Measurements from ENCODE around the gene ERBB4. TPM values are rescaled to one million over a fixed set of nuclear protein-coding genes. Genes with fewer than 3 reads are reported as not detected.

The ERBB4 gene
- total RNA-seq: 10 to 100 TPM in 3 of 8 experiments, 1 to 10 TPM in 2, under 1 TPM in 3; 0.14 to 27.9 (median 7.9) TPM

DNA sequence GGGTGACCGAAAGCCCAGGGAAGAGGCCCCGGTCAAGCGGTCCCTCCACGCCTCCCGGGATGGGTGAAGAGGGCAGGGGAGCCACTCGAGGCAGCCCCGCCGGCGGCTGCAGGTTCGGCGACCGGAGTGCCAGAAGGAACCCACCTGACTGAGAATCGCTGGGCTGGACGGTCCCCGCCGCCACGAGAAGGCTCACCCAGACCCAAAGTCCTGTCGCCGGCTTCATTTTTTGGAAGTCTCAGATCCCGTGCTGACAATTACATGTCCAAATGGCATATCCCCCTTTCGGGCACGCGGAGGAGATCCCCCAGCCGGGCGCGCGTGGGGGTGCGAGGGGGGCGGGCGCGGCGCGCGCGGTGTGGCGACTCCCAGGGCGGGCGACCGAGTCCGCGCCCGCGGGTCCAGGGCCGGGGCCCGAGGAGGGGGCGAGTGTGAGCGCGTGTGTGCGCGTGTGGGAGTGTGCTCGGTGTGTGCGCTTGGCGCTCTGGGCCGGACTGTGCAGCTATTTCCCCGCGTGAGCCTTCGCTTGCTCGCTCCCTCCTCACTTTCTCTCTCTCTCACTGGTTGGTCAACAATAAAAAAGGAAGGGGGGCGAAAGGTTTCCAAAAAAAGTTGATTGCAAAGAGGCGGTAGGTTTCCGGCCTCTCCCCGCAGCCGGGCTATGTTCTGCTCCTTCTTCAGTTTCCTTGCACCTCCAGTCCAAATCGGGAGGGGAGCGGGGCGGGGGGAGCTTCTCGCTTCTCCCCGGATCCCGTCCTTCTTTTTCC lies at the start of gene ERBB4:
Gene ERBB4, minus strand, starts transcription at position 498 of the 767 bp plus-strand sequence. Its CDS starts 272 bp downstream, at position 226.
- 0 to 4% (median 0%) methylated on average over 1 to 19 of the region's 69 CpGs; no CpG with 5 or more reads in 6 of the 10 experiments for WGBS, 10 experiments
- H3K4me3 ChIP-seq: peak within 1 kb of the TSS; percentile 57 to 78 (median 66)
- no peak within 1 kb of the TSS for H3K27ac ChIP-seq
- in situ Hi-C loops (cut with MboI; ENCODE audit: low pct_unique_long_range_greater_than_20kb in 2 of 9, low sequenced_read_pairs in 9 of 9, unreplicated experiment in 9 of 9): loop anchor here in 3 of 9 experiments (10.0 to 25.0 kb wide), 2 partner anchors 776 to 794 kb away; no protein-coding TSS in a partner anchor
- ATAC-seq (replicated peaks in 6 of 8): peak; percentile 22 to 64 (median 52)
- H3K4me1 ChIP-seq (replicated peaks in 1 of 2): peaks cover 4 to 10% of the 10 kb centered on the region in 2 donors

DNA sequence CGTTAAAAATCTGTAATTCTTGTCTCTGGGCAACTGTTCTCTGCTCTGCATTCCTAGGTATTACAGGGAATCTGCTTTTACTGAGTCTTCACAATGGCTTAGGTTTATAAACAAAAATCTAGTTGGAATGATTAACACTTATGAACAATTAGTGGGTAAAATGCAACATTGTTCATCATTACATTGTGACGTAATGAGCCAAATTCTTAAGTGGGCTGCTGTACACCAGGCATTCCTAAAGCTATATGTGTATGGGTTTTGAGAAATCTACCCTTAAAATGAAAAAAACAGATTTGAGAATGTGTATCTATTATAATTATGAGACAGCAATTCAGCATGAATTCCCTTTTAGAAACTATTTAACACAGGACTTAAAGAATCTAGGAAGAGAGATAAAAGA lies 41.5 kb upstream of the ERBB4 start:
- no peak for ATAC-seq (replicated peaks in 6 of 8)
- in situ Hi-C loops (cut with MboI; ENCODE audit: low pct_unique_long_range_greater_than_20kb in 2 of 9, low sequenced_read_pairs in 9 of 9, unreplicated experiment in 9 of 9): no loop called here
- 0 to 100% (median 78%) methylated on average over 1 to 2 of the region's 2 CpGs for WGBS, 10 experiments
- H3K4me1 ChIP-seq (replicated peaks in 1 of 2): no peaks in the 10 kb centered on the region
- no peak overlapping the region for H3K27ac ChIP-seq
- H3K4me3 ChIP-seq: no peak overlapping the region

DNA sequence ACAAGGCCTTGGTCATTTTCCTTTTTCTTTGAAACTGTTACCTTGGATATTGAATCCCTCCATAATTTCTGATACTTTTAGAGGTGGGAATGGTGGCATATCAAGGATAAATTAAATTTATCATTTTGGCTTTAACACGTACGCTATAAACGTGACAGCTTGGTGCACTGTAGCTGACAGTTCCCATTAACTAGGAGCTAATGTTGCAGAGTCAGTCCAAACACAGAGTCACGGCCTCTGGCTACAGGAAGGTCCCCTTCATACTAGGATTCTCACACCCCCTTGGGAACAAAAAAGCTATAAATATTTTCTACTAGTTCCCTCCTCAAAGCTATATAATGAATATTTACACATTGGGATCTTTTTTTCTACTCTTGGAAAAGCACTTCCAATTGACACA lies 17.7 kb upstream of the ERBB4 start:
- in situ Hi-C loops (cut with MboI; ENCODE audit: low pct_unique_long_range_greater_than_20kb in 2 of 9, low sequenced_read_pairs in 9 of 9, unreplicated experiment in 9 of 9): no loop called here
- no peak overlapping the region for H3K27ac ChIP-seq
- no peak overlapping the region for H3K4me3 ChIP-seq
- WGBS, 10 experiments: 57 to 100% (median 78%) methylated on average over 1 to 4 of the region's 4 CpGs; no CpG with 5 or more reads in 1 of the 10 experiments
- ATAC-seq (replicated peaks in 6 of 8): peak in 3 of 8 experiments; percentile 53 to 64 (median 60)
- H3K4me1 ChIP-seq (replicated peaks in 1 of 2): peaks cover 0 to 10% of the 10 kb centered on the region in 2 donors

DNA sequence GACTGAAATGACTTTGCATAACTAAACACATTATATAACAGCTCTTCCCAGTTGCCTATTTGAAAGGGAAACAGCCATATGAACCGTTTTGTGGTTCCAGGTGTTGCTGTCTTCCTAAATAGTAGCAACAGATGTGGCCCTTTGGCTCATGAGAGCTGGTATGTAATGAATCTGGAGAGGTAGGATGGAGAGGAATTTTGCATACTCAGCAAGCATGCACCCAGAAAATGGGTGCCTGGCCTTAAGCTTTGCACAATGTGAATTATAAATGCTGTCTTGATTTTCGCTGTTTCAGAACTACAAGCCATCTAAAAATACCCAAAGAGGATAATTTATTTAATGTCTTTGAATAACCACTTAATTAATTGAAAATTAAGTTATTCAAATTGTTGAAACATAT lies 15.6 kb upstream of the ERBB4 start:
- Histone ChIP-seq H3K4me1 (replicated peaks in 1 of 2) (peaks cover 1 to 19% of the 10 kb centered on the region in 2 donors), H3K4me3 (no peak overlapping the region), H3K27ac (no peak overlapping the region)
- ATAC-seq (replicated peaks in 6 of 8): no peak
- 23 to 100% (median 70%) methylated on average over 1 to 2 of the region's 2 CpGs; no CpG with 5 or more reads in 2 of the 10 experiments for WGBS, 10 experiments
- in situ Hi-C loops (cut with MboI; ENCODE audit: low pct_unique_long_range_greater_than_20kb in 2 of 9, low sequenced_read_pairs in 9 of 9, unreplicated experiment in 9 of 9): no loop called here

DNA sequence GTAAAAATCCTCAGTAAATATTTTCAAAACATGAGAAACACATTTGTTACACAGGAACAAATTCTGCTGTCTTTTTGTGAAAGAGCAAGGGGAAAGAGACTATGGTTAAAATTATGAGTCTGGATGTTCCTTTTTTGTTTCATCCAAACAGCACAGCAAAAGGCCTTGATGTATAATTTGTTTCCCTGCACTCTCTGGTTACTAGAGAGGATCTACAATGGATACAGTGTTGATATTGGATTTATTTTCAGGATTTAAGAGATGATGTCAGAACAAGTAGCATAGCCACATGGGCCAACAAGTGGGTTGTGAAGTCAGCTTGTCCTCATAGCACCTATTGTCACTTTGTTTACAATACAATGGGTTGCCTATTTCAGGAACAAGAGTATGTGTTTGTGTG lies 11.3 kb upstream of the ERBB4 start:
- Histone ChIP-seq H3K27ac (no peak overlapping the region), H3K4me1 (replicated peaks in 1 of 2) (peaks cover 8 to 23% of the 10 kb centered on the region in 2 donors), H3K4me3 (no peak overlapping the region)
- in situ Hi-C loops (cut with MboI; ENCODE audit: low pct_unique_long_range_greater_than_20kb in 2 of 9, low sequenced_read_pairs in 9 of 9, unreplicated experiment in 9 of 9): loop anchor here in 2 of 9 experiments (25.0 kb wide), 1 partner anchor 788 kb away; no protein-coding TSS in a partner anchor
- ATAC-seq (replicated peaks in 6 of 8): peak in 5 of 8 experiments; percentile 33 to 72 (median 53)

DNA sequence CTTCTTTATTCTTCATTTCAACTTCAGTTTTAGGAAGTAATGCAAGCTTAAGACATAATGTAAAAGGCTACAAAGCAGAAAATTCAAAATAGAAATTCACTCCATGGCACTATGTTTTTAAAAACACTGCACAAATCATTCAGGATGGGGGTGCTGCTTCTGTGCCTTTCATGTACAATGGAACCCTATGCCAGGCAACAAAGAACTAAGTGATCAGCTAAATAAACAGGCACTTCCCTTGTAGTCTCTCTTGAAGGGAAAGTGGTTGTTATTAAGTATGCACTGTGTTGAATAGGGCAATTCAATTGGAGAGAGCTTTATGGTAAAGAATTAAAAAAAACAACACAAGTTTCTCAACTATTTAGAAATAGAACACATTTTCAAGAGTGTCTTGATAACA lies 10.9 kb upstream of the ERBB4 start:
- Histone ChIP-seq H3K27ac (no peak overlapping the region), H3K4me3 (no peak overlapping the region), H3K4me1 (replicated peaks in 1 of 2) (peaks cover 8 to 23% of the 10 kb centered on the region in 2 donors)
- peak in 5 of 8 experiments; percentile 74 to 89 (median 79) for ATAC-seq (replicated peaks in 6 of 8)
- in situ Hi-C loops (cut with MboI; ENCODE audit: low pct_unique_long_range_greater_than_20kb in 2 of 9, low sequenced_read_pairs in 9 of 9, unreplicated experiment in 9 of 9): loop anchor here in 2 of 9 experiments (25.0 kb wide), 1 partner anchor 787 kb away; no protein-coding TSS in a partner anchor

DNA sequence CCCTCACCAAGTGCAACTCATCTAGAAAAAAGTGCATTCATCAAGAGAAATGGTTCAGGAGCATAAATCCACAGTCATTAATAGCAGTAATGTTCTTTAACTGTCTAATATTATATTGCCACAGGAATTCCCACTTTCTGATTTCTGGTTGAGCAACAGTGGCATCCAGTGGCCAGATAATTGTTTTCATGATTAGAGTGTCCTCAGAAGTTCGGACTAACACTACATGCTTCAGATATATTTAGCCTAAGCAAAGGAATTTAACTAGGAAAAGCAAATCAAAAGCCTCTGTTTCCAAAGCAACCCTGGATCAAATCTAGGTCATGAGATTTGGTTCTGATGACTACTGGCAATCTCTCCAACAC lies 9.8 kb upstream of the ERBB4 start:
- peak in 7 of 8 experiments; percentile 44 to 89 (median 59) for ATAC-seq (replicated peaks in 6 of 8)
- Histone ChIP-seq H3K4me3 (no peak overlapping the region), H3K27ac (no peak overlapping the region), H3K4me1 (replicated peaks in 1 of 2) (peaks cover 8 to 23% of the 10 kb centered on the region in 2 donors)
- 0 to 100% (median 77%) methylated on average over 1 of the region's 1 CpG; no CpG with 5 or more reads in 4 of the 10 experiments for WGBS, 10 experiments
- in situ Hi-C loops (cut with MboI; ENCODE audit: low pct_unique_long_range_greater_than_20kb in 2 of 9, low sequenced_read_pairs in 9 of 9, unreplicated experiment in 9 of 9): loop anchor here in 2 of 9 experiments (25.0 kb wide), 1 partner anchor 786 kb away; no protein-coding TSS in a partner anchor

DNA sequence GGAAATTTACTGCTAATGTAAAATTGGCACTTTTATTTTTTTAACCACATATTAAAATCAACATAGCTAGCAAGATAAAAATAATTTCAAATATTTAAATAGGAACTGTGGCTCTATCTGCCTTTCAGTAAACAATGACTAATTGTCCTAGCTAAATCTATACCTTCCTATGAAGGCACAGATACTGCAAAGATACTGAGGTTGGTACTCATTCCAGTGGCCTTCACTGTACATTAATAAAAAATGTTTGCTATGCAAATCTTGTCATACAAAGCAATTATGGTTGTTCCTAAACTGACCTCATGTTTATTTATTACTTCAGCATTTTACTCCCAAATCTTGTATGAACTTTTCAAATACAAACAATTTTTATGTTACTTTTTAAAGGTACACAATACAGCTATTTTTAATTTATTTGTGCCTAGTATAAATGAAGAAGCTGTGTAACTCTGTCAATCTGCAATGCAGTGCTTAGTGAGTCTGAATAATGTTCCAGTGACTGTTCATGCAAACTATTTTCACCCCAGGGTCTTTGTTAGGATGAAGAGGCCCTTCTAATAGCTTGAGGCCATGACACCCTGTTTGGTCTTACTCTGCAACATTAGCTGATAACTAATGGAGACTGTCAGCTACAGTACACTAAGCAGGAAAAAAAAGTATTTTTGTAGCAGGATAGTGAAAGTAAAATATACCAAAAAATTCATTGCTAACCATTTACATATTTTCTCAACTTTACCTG lies 9.3 kb upstream of the ERBB4 start:
- no peak overlapping the region for H3K4me3 ChIP-seq
- in situ Hi-C loops (cut with MboI; ENCODE audit: low pct_unique_long_range_greater_than_20kb in 2 of 9, low sequenced_read_pairs in 9 of 9, unreplicated experiment in 9 of 9): loop anchor here in 2 of 9 experiments (25.0 kb wide), 1 partner anchor 786 kb away; no protein-coding TSS in a partner anchor
- peak in 6 of 8 experiments; percentile 11 to 64 (median 46) for ATAC-seq (replicated peaks in 6 of 8)
- no peak overlapping the region for H3K27ac ChIP-seq
- peaks cover 8 to 23% of the 10 kb centered on the region in 2 donors for H3K4me1 ChIP-seq (replicated peaks in 1 of 2)

DNA sequence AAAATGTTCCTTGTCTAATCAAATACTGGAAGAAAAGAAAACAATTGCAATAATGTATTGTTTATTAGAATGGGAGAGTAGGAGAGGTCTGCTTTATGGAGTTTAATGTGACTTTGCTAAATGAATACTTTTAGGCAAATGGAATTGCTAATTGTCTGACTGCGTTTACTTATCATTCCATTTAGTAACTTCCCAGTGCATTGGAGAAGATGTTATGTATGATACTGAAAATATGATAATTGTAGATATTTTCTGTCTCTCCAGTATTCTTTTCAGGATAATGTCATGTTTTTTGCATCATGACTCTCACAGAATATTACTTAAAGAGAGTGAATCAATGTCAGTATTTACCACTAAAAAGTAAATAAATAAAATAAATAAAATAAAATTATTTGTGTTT lies 8.1 kb upstream of the ERBB4 start:
- no peak overlapping the region for H3K27ac ChIP-seq
- in situ Hi-C loops (cut with MboI; ENCODE audit: low pct_unique_long_range_greater_than_20kb in 2 of 9, low sequenced_read_pairs in 9 of 9, unreplicated experiment in 9 of 9): loop anchor here in 2 of 9 experiments (25.0 kb wide), 1 partner anchor 784 kb away; no protein-coding TSS in a partner anchor
- ATAC-seq (replicated peaks in 6 of 8): no peak
- H3K4me1 ChIP-seq (replicated peaks in 1 of 2): peaks cover 8 to 23% of the 10 kb centered on the region in 2 donors
- WGBS, 10 experiments: 0 to 88% (median 82%) methylated on average over 1 of the region's 1 CpG; no CpG with 5 or more reads in 2 of the 10 experiments
- no peak overlapping the region for H3K4me3 ChIP-seq

DNA sequence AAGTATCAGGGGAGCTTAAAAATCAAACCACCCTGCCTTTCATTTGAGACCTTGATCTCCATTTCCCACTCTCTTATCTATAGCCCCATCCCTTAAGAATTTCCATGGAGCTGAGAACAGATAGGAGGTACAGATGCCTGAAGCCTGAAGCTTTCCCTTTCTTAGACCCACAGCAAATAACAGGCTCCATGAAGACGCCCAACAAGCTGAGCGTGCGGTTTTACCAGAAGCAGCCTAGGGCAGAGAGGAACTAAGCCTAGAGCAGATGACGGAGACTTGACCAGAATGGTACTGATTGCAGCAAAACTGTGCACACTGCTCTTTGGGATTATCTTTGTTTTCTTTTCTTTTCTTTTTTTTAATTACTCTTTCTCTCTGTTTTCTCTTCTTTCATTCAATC lies 1.7 kb upstream of the ERBB4 start:
- Histone ChIP-seq H3K4me1 (replicated peaks in 1 of 2) (peaks cover 0 to 4% of the 10 kb centered on the region in 2 donors), H3K4me3 (no peak overlapping the region), H3K27ac (no peak overlapping the region)
- ATAC-seq (replicated peaks in 6 of 8): no peak
- in situ Hi-C loops (cut with MboI; ENCODE audit: low pct_unique_long_range_greater_than_20kb in 2 of 9, low sequenced_read_pairs in 9 of 9, unreplicated experiment in 9 of 9): loop anchor here in 2 of 9 experiments (25.0 kb wide), 1 partner anchor 778 kb away; no protein-coding TSS in a partner anchor
- 69 to 100% (median 84%) methylated on average over 2 to 4 of the region's 4 CpGs; no CpG with 5 or more reads in 1 of the 10 experiments for WGBS, 10 experiments

DNA sequence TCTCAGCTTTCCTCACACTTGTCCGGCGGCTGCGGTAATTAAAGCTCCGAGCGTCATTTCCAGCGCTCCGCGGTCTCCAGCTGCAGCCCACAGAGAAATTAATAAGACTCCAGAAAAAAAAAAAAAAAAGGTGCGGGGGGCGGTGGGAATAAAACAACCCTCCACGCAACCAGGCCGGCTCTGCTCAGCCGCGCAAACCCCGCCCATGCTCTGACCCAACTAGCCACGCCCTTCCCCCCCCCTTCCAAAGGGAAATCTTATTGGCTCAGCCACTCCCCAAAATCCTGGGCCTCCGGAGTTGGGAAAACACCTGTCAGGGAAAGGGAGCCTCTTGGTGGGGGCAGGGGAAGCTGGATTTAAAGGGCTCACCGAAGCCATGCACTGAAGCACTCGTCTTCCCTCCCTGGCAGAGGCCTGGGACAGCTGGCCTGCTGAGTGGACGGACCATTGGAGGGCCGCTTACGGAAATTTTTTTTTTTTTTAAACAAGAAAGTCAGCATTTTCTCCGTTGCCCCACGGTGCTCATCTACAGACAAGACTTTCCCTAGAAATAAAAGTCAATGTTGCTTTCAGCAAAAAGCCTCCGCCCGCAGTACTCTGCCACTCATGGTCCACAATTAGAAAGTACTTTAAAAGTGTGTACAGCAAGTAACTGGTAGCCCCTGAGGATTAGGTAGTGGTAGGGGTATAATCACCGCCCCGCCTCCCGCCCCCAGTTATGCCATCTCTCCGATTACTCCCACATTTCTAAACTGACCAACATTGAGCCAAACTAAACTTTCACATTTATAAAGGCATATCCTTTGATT lies 674 bp upstream of the ERBB4 start:
- Histone ChIP-seq H3K27ac (no peak overlapping the region), H3K4me3 (peak overlapping the region; percentile 57 to 78 (median 66)), H3K4me1 (replicated peaks in 1 of 2) (peaks cover 4% of the 10 kb centered on the region in 2 donors)
- peak; percentile 12 to 58 (median 44) for ATAC-seq (replicated peaks in 6 of 8)
- WGBS, 10 experiments: 0 to 94% (median 39%) methylated on average over 1 to 13 of the region's 30 CpGs; no CpG with 5 or more reads in 1 of the 10 experiments
- in situ Hi-C loops (cut with MboI; ENCODE audit: low pct_unique_long_range_greater_than_20kb in 2 of 9, low sequenced_read_pairs in 9 of 9, unreplicated experiment in 9 of 9): loop anchor here in 3 of 9 experiments (10.0 to 25.0 kb wide), 2 partner anchors 777 to 794 kb away; no protein-coding TSS in a partner anchor

DNA sequence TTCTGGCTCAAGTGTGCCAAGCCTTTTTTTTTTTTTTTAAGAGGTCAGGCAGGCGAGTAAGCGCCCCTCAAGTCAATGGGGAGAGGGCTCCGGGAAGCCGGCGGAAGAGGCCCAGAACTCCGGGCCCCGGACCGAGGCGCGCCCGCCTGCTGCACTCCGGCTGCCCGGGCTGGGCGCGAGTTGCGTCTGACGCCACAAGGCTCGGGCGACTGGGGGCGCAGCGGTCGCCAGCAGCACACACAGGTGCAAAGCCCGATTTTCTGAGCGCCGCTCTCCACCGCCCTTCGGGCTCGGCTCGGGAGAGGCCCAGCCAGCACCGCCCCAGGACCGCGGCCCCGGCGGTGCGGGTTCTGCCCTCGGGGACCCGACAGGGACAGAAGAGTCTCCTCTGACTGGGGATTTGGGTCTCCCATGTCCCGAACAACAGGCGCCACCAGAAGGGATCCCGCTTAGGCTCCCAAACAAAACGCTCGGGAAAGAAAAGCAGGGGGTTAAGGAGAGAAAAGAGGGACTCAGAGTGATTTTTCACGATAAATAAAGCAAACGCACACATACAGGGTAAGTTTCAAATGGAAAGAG lies 787 bp downstream of the ERBB4 start:
- H3K4me1 ChIP-seq (replicated peaks in 1 of 2): peaks cover 4 to 15% of the 10 kb centered on the region in 2 donors
- H3K27ac ChIP-seq: no peak overlapping the region
- 0 to 2% (median 0%) methylated on average over 1 to 28 of the region's 44 CpGs; no CpG with 5 or more reads in 5 of the 10 experiments for WGBS, 10 experiments
- peak; percentile 48 to 64 (median 54) for ATAC-seq (replicated peaks in 6 of 8)
- in situ Hi-C loops (cut with MboI; ENCODE audit: low pct_unique_long_range_greater_than_20kb in 2 of 9, low sequenced_read_pairs in 9 of 9, unreplicated experiment in 9 of 9): loop anchor here in 3 of 9 experiments (10.0 to 25.0 kb wide), 2 partner anchors 776 to 793 kb away; no protein-coding TSS in a partner anchor
- peak overlapping the region; percentile 57 to 78 (median 66) for H3K4me3 ChIP-seq
